ENCODE measurements around the gene GP1BB.
"Not testable (repeated sequence)": the region's sequence is repeated elsewhere in the genome, so short reads cannot be mapped to it uniquely, and the experiment has no call there.

GP1BB gene

DNA sequence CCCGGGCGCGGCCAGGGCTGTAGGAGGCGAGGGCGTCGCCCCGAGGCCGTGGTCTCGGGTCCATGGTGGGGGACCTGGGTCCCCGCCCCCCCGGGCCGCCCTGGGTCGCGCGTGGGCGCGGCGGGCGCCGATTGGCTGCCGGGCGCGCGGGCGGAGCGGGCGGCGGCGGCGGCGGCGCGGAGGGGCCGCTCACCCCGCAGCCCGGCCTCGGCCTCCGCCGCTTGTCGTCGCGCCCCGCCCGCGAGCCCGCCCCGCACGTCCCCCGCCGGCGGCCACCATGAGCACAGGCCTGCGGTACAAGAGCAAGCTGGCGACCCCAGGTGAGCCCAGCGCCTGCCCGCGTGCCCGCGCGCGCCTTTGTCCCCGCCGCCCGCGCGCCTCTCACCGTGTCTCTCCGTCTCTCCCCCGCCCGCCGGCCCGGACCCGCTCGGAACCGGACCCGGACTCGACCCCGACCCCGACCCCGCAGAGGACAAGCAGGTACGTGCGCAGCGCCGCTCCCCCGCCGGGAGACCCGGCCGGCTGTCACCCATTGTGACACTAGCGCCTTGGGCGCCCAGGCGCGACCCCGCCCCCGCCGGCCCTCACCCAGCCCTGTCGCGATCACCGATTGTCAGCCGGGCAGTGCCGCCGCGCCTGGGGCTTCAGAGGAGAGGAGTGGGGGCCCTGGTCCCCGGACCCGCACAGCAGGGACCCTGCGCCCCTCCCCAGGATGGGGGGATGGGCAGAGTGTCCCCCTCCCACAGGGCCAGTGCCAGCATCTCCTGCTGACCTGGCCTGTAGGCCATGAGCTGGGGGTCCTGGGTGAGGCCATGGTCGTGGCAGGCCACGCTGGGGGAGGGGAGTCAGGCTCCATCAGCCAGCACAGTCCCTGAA lies 8.8 kb upstream of the GP1BB start, which contains the start of gene SEPTIN5:
SEPTIN5 (plus strand) TSS at position 192 of the 876 bp plus-strand sequence; CDS start at position 278, 86 bp downstream.
- DNase-seq = peak in 2 of 3 donors; percentile 21 to 44

DNA sequence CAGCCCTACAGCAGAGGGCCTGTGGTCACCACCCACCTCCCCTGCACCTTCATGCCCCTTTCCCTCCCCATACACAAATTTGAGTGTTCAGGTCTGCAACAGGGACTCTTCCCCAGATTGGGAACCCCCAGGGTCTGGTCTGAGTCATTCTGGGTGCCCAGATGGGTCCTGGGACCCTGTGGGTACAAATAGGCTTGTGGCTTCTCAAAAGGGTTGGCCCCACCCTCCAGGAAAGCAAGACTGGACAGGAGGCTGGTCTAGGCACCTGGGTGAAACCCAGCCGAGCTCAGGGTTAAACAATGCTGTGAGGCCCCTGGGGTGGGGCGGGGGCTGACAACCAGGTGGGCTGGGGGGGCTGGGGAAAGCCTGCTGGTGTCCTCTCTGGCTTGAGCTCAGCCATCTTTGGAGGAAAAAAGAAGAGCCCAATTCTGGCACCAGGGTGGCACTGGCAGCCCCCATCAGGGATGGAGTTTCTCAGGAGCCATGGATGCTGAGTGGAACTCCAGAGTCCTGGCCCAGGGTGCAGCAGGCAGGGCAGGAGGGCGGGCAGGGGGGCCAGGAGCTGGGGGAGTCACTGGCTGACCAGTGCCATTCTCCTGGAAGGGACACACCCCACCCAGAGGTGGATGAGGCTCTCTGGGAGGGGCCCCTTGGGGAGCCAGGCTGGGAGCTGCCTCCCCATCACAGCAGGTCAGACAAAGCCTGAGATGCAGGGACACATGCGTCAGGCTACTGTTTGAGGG lies 8.0 kb upstream of the GP1BB start:
- DNase-seq = no peak

DNA sequence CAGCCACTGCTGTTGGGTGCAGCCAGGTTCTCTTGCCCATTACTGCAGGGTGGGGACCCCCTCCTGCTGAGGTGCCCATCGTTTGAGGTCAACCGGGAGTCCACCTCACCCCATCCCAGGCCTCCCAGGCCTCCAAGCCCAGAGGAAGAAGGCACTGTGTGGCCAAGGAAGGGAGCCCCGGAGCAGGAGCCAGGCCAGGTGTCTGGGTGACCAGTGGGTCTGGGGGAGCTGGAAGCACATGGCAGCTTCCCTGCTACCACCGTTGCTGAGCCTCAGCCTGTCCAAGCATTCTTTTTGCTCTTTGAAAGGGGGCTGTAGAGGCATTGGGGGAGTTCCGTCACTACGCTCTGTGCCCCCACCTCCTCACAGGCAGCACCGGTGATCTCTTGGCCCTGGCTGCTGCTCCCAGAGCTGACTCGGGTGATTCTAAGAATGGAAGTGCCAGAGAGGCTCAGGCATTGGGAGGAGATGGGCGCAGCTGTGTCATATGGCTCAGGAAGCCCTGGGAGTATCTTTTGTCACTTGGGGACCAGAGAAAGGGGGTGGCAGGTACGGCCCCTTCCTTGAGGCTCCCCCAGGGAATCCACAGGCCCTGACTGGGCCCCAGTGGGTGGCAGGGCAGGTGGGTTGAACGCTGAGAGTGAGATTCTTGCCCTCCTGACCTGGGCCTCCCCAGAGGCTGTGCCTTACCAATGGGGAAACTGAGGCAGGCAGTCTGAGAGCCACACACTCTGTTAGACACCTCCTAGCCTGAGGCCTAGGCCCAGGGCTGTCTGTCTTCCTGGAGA lies 7.1 kb upstream of the GP1BB start:
- no peak for DNase-seq

DNA sequence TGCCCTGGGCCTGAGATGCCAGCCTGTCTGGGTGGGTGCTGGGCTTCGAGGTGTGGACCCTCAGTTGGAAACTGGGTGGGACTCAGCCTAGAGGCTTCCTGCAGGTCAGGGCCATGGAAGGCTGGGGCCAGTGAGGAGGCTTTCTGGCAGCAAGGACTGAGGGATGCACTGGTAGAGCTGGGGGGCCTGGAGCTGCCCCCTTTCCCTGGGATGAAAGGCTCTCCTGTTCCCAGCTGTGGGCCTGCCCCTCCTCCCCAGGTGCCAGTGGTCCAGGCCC lies 6.6 kb upstream of the GP1BB start:
- no peak for DNase-seq

DNA sequence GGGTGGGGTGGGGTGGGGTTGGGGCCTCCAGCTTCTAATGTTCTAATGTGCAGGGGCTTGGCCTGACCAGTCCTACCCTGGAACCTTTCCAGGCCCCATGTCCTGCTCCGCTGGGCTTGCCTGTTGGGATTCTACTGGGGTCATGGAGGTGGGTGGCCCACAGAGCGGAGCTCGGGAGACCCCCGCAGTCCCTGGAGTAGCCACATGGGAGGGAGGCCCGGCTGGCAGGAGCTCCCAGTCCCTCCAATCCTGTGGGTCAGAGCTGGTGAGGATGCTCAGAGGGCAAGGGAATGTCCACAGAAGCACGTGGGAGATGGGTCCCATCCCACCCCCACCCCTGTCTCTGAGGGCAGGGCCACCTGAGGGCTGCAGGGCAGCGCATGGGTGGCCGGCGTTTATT lies 6.2 kb upstream of the GP1BB start:
- no peak for DNase-seq

DNA sequence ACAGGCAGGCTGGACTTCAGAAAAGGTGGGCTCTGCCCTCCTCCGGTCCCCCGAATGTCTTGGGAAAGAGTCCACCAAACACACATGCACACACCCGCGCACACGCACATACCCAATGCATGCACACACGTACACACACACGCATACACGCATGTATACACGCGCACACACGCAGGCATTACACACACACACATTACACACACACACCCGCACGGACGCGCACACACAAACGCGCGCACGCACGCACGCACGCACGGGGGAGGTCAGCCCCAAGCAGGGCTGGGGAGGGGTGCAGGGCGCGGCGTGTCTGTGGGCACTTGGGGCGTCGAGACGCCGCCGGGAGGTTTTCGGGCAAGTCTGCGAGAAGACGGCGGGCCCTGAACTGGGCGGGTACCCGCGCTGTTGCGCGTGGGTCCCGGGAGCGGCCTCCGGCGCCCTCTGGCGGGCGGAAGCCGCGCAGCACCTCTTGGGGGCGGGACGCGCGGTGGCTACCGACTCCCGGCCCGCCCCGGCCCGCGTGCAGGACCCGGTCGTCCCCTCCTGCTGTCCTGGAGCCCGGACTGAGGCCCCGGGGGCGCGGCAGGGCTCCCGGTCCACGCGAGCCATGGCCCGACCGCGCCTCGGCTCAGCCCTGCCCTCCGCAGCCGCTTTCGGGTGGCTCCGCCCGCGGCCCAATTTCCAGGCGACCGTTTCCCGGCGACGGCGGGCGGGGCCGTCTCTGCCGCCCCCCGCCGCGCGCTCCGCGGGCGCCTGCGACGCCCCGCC lies 5.5 kb upstream of the GP1BB start:
- DNase-seq = peak; percentile 72 to 91 (median 87)

DNA sequence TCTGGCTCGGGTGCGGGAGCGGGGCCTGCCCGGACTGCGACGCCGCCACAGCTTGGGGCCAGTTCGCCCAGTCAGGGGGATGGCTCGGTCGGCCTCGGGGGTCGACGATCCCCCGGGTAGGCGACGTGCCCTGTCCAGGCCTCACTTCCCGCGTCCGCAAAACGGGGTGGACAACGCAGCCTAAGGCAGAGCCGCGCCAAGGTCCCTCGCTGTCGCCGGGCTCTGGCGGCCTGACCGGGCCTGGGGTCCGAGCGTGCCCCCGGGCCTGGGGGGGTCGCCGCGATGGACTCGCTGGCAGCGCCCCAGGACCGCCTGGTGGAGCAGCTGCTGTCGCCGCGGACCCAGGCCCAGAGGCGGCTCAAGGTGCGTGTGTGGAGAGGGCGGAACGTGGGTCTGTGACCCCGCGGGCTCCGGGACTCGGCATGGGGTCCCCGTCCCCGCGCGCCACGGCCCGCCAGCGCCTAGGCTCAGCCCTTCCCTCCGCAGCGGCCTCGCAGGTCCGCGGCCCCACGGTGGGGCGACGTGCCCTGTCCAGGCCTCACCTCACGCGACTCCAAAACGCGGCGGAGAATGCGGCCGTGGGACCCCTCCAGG lies 4.8 kb upstream of the GP1BB start:
- DNase-seq = no peak

DNA sequence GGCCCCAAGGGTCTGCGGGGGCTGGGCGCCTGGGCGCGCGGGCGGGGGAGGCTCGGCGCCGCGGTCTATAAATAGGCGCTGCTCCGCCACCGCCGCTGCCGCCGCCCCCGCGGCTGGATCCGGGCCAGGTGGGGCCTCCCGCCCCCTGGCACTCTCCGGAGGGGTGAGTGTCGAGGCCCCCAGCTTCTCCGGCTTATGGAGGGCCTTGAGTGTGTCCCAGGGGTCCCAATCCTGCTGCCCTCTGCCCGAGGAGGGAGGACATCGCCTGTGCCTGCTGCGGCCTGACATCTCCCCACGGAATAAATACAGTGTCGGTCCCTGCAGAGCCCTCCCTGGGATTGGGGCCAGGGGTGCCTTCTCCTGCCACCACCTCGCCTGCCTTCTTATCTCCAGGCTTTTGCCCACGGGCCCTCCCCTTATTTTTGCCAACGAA lies 4.3 kb upstream of the GP1BB start:
- DNase-seq = no peak

DNA sequence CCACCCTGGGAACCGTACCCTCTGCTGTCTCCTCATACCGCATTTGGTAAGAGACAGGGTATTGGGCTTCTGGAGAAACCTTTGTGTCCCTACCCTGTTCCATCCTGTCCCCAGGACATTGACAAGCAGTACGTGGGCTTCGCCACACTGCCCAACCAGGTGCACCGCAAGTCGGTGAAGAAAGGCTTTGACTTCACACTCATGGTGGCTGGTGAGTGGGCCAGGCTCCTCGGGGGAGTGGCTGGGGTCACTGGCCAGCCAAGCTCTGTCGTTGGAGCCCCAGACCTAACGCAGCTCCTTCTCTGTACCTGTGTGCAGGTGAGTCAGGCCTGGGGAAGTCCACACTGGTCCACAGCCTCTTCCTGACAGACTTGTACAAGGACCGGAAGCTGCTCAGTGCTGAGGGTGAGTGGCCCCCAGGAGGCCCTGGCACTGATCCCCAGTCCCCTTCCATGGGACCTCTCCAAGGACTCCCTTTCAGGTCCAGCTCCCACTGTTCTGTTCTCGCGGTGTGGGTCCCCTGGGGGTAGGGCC lies 3.8 kb upstream of the GP1BB start:
- DNase-seq = no peak

DNA sequence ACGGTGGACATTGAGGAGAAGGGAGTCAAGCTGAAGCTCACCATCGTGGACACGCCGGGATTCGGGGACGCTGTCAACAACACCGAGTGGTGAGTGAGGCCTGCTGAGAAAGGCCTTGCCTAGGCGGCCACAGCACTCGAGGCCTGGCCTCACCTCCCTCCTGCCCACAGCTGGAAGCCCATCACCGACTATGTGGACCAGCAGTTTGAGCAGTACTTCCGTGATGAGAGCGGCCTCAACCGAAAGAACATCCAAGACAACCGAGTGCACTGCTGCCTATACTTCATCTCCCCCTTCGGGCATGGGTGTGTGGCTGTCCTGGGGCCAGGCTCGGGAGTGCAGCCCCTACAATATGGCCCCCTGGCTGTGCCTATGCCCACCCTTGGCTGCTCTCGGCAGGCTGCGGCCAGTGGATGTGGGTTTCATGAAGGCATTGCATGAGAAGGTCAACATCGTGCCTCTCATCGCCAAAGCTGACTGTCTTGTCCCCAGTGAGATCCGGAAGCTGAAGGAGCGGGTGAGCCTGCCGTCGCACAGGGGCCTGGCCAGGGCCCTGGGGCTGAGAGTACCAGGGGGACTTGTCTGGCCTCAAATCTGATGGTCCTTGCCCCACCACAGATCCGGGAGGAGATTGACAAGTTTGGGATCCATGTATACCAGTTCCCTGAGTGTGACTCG lies 3.0 kb upstream of the GP1BB start:
- DNase-seq = no peak

DNA sequence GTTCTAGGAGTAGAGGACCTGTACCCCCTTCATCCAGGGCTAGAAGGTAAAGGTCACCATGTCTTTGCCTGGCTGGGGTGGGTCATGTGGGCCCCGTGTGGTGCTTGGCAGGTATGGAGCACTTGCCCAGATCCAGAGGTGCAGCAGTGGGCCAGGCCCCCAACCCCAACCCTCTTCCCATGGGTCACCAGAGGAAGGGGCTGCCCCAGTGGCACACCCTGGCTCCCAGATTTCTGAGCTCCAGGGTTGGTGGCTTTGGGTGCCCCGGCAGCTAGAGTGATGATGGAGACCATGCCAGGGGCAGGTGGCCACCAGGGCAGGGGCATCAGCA lies 2.4 kb upstream of the GP1BB start:
- no peak for DNase-seq

DNA sequence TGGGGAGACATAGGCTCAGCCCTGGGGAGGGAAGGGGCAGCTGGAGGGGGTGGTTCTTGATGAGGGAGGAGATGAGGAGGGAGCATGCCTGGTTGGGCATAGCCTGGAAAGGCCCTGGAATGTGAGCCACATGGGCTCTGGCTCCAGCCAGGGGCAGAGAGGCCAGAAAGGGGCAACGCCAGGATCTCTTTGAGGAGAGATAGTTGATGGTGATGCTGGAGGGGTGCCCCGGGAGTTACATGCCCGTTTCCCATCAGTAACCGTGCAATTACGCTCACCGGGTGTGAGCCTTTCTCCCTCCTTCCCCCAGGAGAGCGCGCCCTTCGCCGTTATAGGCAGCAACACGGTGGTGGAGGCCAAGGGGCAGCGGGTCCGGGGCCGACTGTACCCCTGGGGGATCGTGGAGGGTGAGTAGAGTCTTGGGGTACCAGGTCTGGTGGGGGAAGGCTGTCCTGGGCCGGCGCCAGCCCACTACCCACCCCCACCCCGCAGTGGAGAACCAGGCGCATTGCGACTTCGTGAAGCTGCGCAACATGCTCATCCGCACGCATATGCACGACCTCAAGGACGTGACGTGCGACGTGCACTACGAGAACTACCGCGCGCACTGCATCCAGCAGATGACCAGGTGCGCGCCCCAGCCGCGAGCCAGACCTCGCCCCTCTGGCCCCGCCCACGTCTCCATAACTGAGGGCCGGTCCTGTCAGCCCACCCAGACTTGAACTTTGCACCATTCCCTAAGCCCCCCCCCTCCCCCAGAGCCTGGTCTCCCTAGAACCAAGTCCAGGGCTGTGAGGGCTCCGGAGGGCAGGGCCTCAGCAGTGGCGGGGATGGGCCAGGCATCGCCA lies 1.8 kb upstream of the GP1BB start:
- DNase-seq = no peak

DNA sequence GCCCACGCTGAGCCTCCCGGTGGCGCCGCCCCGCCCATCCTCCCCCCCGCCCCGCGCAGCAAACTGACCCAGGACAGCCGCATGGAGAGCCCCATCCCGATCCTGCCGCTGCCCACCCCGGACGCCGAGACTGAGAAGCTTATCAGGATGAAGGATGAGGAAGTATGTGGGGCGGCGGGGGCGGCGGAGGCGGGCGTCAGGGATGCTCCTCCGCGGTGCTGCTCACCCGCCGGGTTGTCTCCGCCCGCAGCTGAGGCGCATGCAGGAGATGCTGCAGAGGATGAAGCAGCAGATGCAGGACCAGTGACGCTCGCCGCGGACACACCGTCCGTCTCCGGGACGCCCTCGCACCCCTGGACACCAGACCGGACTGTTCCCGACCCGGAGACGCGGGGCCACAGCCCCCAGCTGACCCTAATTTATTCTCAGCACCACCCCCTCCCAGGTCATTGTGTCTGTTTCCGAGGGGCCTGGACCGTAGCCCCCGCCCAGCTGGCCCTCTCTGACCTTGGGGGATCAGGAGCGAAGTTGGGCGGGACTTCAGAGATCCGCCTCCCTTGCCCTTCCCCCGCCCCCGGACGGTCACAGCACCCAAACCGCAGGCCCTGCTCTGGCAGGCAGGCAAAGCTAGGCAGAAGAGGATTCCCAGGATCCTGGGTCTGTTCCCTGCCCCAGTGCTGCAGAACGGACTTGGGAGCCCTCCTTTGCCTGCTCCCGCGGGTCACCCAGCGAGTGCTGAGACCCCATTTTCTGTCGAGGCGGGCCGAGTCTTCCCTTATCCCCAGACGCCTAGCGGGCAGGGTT lies 959 bp upstream of the GP1BB start:
- no peak for DNase-seq

DNA sequence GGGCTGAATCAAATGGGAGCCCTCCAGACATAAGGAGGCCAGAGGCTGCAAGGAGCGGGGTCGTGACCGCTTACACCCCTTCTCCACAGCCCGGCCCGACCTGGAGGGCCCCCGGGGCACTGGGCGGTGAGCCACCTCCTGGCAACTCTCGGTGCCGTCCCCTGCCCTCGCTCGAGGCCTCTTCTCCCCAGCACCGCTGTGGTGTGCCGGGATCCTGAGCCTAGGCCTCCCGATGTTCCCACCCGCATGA lies 432 bp upstream of the GP1BB start:
- no peak for DNase-seq

DNA sequence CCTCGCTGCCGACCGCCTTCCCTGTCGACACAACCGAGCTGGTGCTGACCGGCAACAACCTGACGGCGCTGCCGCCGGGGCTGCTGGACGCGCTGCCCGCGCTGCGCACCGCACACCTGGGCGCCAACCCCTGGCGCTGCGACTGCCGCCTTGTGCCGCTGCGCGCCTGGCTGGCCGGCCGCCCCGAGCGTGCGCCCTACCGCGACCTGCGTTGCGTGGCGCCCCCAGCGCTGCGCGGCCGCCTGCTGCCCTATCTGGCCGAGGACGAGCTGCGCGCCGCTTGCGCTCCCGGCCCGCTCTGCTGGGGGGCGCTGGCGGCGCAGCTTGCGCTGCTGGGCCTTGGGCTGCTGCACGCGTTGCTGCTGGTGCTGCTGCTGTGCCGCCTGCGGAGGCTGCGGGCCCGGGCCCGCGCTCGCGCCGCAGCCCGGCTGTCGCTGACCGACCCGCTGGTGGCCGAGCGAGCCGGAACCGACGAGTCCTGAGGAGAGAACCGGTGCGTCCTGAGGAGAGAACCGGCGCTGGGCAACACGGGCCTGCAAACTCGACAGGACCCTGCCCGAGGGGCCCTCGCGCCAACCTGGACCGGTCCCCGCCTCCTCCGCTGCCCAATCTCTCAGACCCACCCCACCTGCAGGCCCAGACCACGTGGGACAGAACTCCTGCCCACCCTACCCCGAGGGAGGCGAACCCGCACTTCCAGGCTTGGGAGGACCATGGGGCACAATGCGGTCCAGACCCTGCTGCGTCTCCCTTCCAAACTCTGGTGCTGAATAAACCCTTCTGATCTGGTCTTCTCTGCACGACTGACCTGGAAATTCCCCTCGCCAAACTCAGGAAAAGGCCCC lies 866 bp downstream of the GP1BB start:
- peak; percentile 34 to 72 (median 51) for DNase-seq

DNA sequence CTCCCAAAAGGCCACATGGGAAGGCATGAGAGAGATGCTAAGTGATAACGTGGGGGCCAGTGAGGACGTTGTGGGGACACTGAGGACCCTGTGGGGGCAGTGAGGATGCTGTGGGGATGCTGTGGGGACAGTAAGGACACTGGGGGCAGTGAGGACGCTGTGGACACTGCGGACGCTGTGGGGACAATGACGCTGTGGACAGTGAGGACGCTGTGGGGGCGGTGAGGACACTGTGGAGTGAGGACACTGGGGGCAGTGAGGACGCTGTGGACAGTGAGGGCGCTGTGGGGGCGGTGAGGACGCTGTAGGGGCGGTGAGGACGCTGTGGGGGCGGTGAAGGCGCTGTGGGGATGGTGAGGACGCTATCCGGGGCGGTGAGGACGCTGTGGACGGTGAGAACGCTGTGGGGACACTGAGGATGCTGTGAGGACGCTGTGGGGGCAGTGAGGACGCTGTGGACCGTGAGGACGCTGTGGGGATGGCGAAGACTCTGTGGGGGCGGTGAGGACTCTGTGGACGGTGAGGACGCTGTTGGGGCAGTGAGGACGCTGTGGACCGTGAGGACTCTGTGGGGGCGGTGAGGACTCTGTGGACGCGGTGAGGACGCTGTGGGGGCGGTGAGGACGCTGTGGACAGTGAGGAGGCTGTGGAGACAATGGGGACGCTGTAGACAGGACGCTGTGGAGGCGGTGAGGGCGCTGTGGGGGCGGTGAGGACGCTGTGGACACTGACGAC lies 1.8 kb downstream of the GP1BB start:
- DNase-seq = no peak

DNA sequence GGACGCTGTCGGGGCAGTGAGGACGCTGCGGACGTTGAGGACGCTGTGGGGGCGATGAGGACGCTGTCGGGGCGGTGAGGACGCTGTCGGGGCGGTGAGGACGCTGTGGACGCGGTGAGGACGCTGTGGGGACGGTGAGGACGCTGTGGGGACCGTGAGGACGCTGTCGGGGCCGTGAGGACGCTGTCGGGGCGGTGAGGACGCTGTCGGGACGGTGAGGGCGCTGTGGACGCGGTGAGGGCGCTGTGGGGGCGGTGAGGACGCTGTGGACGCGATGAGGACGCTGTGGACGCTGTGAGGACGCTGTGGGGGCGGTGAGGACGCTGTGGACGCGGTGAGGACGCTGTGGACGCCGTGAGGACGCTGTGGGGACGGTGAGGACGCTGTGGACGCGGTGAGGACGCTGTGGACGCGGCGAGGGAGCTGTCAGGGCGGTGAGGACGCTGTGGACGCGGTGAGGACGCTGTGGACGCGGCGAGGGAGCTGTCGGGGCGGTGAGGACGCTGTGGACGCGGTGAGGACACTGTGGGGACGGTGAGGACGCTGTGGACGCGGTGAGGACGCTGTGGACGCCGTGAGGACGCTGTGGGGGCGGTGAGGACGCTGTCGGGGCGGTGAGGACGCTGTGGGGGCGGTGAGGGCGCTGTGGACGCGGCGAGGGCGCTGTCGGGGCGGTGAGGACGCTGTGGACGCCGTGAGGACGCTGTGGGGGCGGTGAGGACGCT lies 2.9 kb downstream of the GP1BB start:
- not testable (repeated sequence) for DNase-seq

Measured in suppressor macrophage treated with lipopolysaccharide for 1 hour (primary cell).